AG08396 (cell line): ENCODE measurements around the gene ALG11.
A peak's percentile ranks its signal among the peaks of the same experiment; 100 is the strongest.
"Not testable (repeated sequence)": the region's sequence is repeated elsewhere in the genome, so short reads cannot be mapped to it uniquely, and the experiment has no call there.

ENCODE experiments used
- DNase-seq: peaks from one replicate; pipeline ENCODE4 v3.0.0; 2012; ENCODE audit warnings: low spot score, mixed read lengths

ALG11 gene

GRCh38 chr13:52011632-52012511 is at the start of gene ALG11:
ALG11 (plus strand) TSS chr13:52012398; CDS start chr13:52012419, 21 bp downstream.
- DNase-seq: peak; percentile 98

GRCh38 chr13:51966186-51966585 is 46.0 kb upstream of the ALG11 start:
- no peak for DNase-seq

- DNase-seq: no peak
Measured at GRCh38 chr13:51967482-51968446, 44.4 kb upstream of the ALG11 start.

- no peak for DNase-seq
Measured at GRCh38 chr13:51970349-51970748, 41.8 kb upstream of the ALG11 start.

GRCh38 chr13:51971520-51972426 is 40.4 kb upstream of the ALG11 start:
- no peak for DNase-seq

GRCh38 chr13:51974482-51974881 is 37.7 kb upstream of the ALG11 start:
- no peak for DNase-seq

- DNase-seq: no peak
Measured at GRCh38 chr13:51976423-51976822, 35.8 kb upstream of the ALG11 start.

- no peak for DNase-seq
Measured at GRCh38 chr13:51976890-51977289, 35.3 kb upstream of the ALG11 start.

GRCh38 chr13:51977625-51978024 is 34.6 kb upstream of the ALG11 start:
- DNase-seq: no peak

GRCh38 chr13:51978796-51979556 is 33.2 kb upstream of the ALG11 start:
- DNase-seq: no peak

GRCh38 chr13:51980908-51981307 is 31.3 kb upstream of the ALG11 start:
- no peak for DNase-seq

GRCh38 chr13:51981355-51981754 is 30.8 kb upstream of the ALG11 start:
- DNase-seq: no peak

GRCh38 chr13:51983292-51983691 is 28.9 kb upstream of the ALG11 start:
- not testable (repeated sequence) for DNase-seq

GRCh38 chr13:51984904-51985303 is 27.3 kb upstream of the ALG11 start:
- DNase-seq: not testable (repeated sequence)

GRCh38 chr13:51988988-51989618 is 23.1 kb upstream of the ALG11 start:
- DNase-seq: no peak

- no peak for DNase-seq
Measured at GRCh38 chr13:51993713-51994112, 18.5 kb upstream of the ALG11 start.

- DNase-seq: no peak
Measured at GRCh38 chr13:51995677-51996551, 16.3 kb upstream of the ALG11 start.

GRCh38 chr13:51996641-51997040 is 15.6 kb upstream of the ALG11 start:
- DNase-seq: no peak

GRCh38 chr13:51997186-51997585 is 15.0 kb upstream of the ALG11 start:
- no peak for DNase-seq
